GM19468 (cell line): Measurements from ENCODE around the gene TMPRSS7.

Experiments used
- ATAC-seq: cut with Tn5 transposase; IDR thresholded peaks from one replicate; pipeline ENCODE4 v1.9.1; 2021; ENCODE audit warnings: mild to moderate bottlenecking, moderate library complexity, moderate number of reproducible peaks; ENCODE audit not compliant: unreplicated experiment; ENCODE audit errors: extremely low read depth

Gene TMPRSS7

GRCh38 chr3:112092496-112093179, 58.1 kb downstream of the TMPRSS7 start:
- no peak for ATAC-seq

- ATAC-seq: no peak
Measured at GRCh38 chr3:112093180-112093522, 58.6 kb downstream of the TMPRSS7 start.

GRCh38 chr3:112095731-112096130, 61.2 kb downstream of the TMPRSS7 start:
- no peak for ATAC-seq

GRCh38 chr3:112096176-112096575, 61.6 kb downstream of the TMPRSS7 start:
- ATAC-seq: no peak

- no peak for ATAC-seq
Measured at GRCh38 chr3:112097378-112097777, 62.8 kb downstream of the TMPRSS7 start.

- no peak for ATAC-seq
Measured at GRCh38 chr3:112101916-112102315, 67.4 kb downstream of the TMPRSS7 start.

- no peak for ATAC-seq
Measured at GRCh38 chr3:112104774-112105173, 70.2 kb downstream of the TMPRSS7 start.

- ATAC-seq: no peak
Measured at GRCh38 chr3:112109322-112109721, 74.8 kb downstream of the TMPRSS7 start.

- ATAC-seq: peak; percentile 38
Measured at GRCh38 chr3:112111785-112112402, 77.4 kb downstream of the TMPRSS7 start.

- ATAC-seq: no peak
Measured at GRCh38 chr3:112114576-112115160, 80.1 kb downstream of the TMPRSS7 start.

- no peak for ATAC-seq
Measured at GRCh38 chr3:112115161-112115739, 80.7 kb downstream of the TMPRSS7 start.

GRCh38 chr3:112115806-112116383, 81.4 kb downstream of the TMPRSS7 start:
- no peak for ATAC-seq

- ATAC-seq: no peak
Measured at GRCh38 chr3:112116748-112117186, 82.2 kb downstream of the TMPRSS7 start.

GRCh38 chr3:112117415-112117814, 82.9 kb downstream of the TMPRSS7 start:
- ATAC-seq: no peak

- ATAC-seq: no peak
Measured at GRCh38 chr3:112117841-112118571, 83.5 kb downstream of the TMPRSS7 start.

- ATAC-seq: no peak
Measured at GRCh38 chr3:112119962-112120836, 85.7 kb downstream of the TMPRSS7 start.

GRCh38 chr3:112121577-112122547, 87.3 kb downstream of the TMPRSS7 start:
- no peak for ATAC-seq

GRCh38 chr3:112122870-112123269, 88.3 kb downstream of the TMPRSS7 start:
- ATAC-seq: no peak
